GM23338 (cell line): ENCODE measurements around the gene KIRREL3. TPM values are rescaled to one million over a fixed set of nuclear protein-coding genes. Genes with fewer than 3 reads are reported as not detected.

ENCODE experiments used
- ATAC-seq: fragments of 200-7000 bp; cut with Tn5 transposase; 3 replicates; pipeline ENCODE4 v1.9.1; 2020
- DNase-seq: peaks from one replicate; pipeline ENCODE4 v3.0.0-alpha.2; 2015; ENCODE audit warnings: low spot score
- H2AFZ ChIP-seq: fragments of 200-600 bp; sonication (generic); 2 replicates; pipeline ENCODE4 v1.8.0; 2016; ENCODE audit warnings: antibody characterized with exemption, mild to moderate bottlenecking, moderate library complexity
- H3F3A ChIP-seq: fragments of 200-600 bp; sonication (generic); replicated peaks from 2 replicates; pipeline ENCODE4 v1.8.0; 2017; ENCODE audit warnings: antibody characterized with exemption, mixed run types, low read depth
- H3K27ac ChIP-seq: fragments of 200-600 bp; sonication (generic); 2 replicates; pipeline ENCODE4 v1.6.1; 2016; ENCODE audit warnings: low read depth
- H3K27me3 ChIP-seq: fragments of 200-600 bp; sonication (generic); 2 replicates; pipeline ENCODE4 v1.8.0; 2016; ENCODE audit warnings: mild to moderate bottlenecking, mixed run types, moderate library complexity; ENCODE audit not compliant: insufficient read depth
- H3K36me3 ChIP-seq: fragments of 200-600 bp; sonication (generic); 2 replicates; pipeline ENCODE4 v1.8.0; 2016; ENCODE audit warnings: mild to moderate bottlenecking; ENCODE audit not compliant: insufficient read depth
- H3K4me1 ChIP-seq: fragments of 200-600 bp; sonication (generic); 2 replicates; pipeline ENCODE4 v1.8.0; 2016; ENCODE audit warnings: mild to moderate bottlenecking, moderate library complexity; ENCODE audit not compliant: insufficient read depth
- H3K4me2 ChIP-seq: fragments of 200-600 bp; sonication (generic); 2 replicates; pipeline ENCODE4 v1.7.1; 2017; ENCODE audit warnings: mixed run types
- H3K4me3 ChIP-seq: fragments of 200-600 bp; sonication (generic); 2 replicates; pipeline ENCODE4 v1.6.1; 2016; ENCODE audit warnings: mixed run types
- H3K79me2 ChIP-seq: fragments of 200-600 bp; sonication (generic); replicated peaks from 2 replicates; pipeline ENCODE4 v1.8.0; 2017; ENCODE audit warnings: mild to moderate bottlenecking; ENCODE audit not compliant: insufficient read depth
- H3K9me2 ChIP-seq: fragments of 200-600 bp; sonication (generic); 2 replicates; pipeline ENCODE4 v1.8.0; 2017; ENCODE audit not compliant: insufficient read depth
- H4K20me1 ChIP-seq: fragments of 200-600 bp; sonication (generic); replicated peaks from 2 replicates; pipeline ENCODE4 v1.8.0; 2017; ENCODE audit warnings: mild to moderate bottlenecking; ENCODE audit not compliant: insufficient read depth
- H3K27ac Mint-ChIP-seq: 2 replicates; pipeline ENCODE4 v1.8.0; 2020; ENCODE audit warnings: inconsistent platforms, mild to moderate bottlenecking, moderate library complexity, mixed read lengths
- H3K27me3 Mint-ChIP-seq: 3 replicates; pipeline ENCODE4 v1.8.0; 2022; ENCODE audit warnings: low read depth, mild to moderate bottlenecking, moderate library complexity, mixed read lengths, inconsistent platforms; ENCODE audit not compliant: insufficient read depth, poor library complexity
- H3K36me3 Mint-ChIP-seq: 3 replicates; pipeline ENCODE4 v1.8.0; 2021; ENCODE audit warnings: low read depth, mild to moderate bottlenecking, inconsistent platforms, moderate library complexity, mixed read lengths
- H3K4me1 Mint-ChIP-seq: 3 replicates; pipeline ENCODE4 v1.8.0; 2020; ENCODE audit warnings: mild to moderate bottlenecking, inconsistent platforms, mixed read lengths
- H3K4me3 Mint-ChIP-seq: 3 replicates; pipeline ENCODE4 v1.8.0; 2021; ENCODE audit warnings: moderate library complexity, mild to moderate bottlenecking, inconsistent platforms, mixed read lengths
- H3K9me3 Mint-ChIP-seq: 3 replicates; pipeline ENCODE4 v1.8.0; 2020; ENCODE audit warnings: moderate library complexity, mild to moderate bottlenecking, inconsistent platforms, mixed read lengths
- CREB1 ChIP-seq: fragments of 250-450 bp; sonication (Bioruptor Pico); IDR thresholded peaks from 2 replicates; pipeline ENCODE4 v1.5.0; 2020; ENCODE audit warnings: low read depth, mild to moderate bottlenecking, moderate library complexity
- CTCF ChIP-seq, 2 experiments: fragments of 200-600 bp in 1 of 2; sonication (generic) in 1 of 2; conservative IDR thresholded peaks; 2 replicates each; pipeline versions ENCODE4 v1.5.1 to v1.6.1; 2016 to 2017; ENCODE audit warnings: antibody characterized with exemption in 2 of 2, low read depth in 2 of 2, mild to moderate bottlenecking in 2 of 2, moderate library complexity in 1 of 2
- ETS1 ChIP-seq: IDR thresholded peaks from 2 replicates; pipeline ENCODE4 v1.6.1; 2016; ENCODE audit warnings: antibody characterized with exemption
- EZH2 ChIP-seq: fragments of 200-600 bp; sonication (generic); IDR thresholded peaks from one replicate; pipeline ENCODE4 v1.8.0; 2017; ENCODE audit warnings: antibody characterized with exemption, mild to moderate bottlenecking, low read depth; ENCODE audit not compliant: unreplicated experiment
- EZH2phosphoT487 ChIP-seq: fragments of 200-600 bp; sonication (generic); IDR thresholded peaks from one replicate; pipeline ENCODE4 v1.8.1; 2018; ENCODE audit warnings: antibody characterized with exemption; ENCODE audit not compliant: unreplicated experiment
- JUNB ChIP-seq: IDR thresholded peaks from one replicate; pipeline ENCODE4 v1.6.1; 2016; ENCODE audit warnings: antibody characterized with exemption; ENCODE audit not compliant: unreplicated experiment
- NANOG ChIP-seq: IDR thresholded peaks from 2 replicates; pipeline ENCODE4 v1.6.1; 2016; ENCODE audit warnings: antibody characterized with exemption, borderline replicate concordance
- POLR2AphosphoS5 ChIP-seq: IDR thresholded peaks from 2 replicates; pipeline ENCODE4 v1.6.1; 2016; ENCODE audit warnings: antibody characterized with exemption, low read depth
- REST ChIP-seq: IDR thresholded peaks from one replicate; pipeline ENCODE4 v1.6.1; 2018; ENCODE audit warnings: antibody characterized with exemption; ENCODE audit not compliant: unreplicated experiment
- STAT1 ChIP-seq: IDR thresholded peaks from one replicate; pipeline ENCODE4 v1.6.1; 2016; ENCODE audit warnings: antibody characterized with exemption; ENCODE audit not compliant: unreplicated experiment
- ZNF114 ChIP-seq: fragments of 250-450 bp; sonication (Bioruptor Pico); IDR thresholded peaks from 2 replicates; pipeline ENCODE4 v1.5.0; 2020; ENCODE audit warnings: mild to moderate bottlenecking, moderate library complexity
- ZNF331 ChIP-seq: fragments of 250-450 bp; sonication (Bioruptor Pico); IDR thresholded peaks from 2 replicates; pipeline ENCODE4 v1.5.0; 2020; ENCODE audit warnings: low read depth, mild to moderate bottlenecking, moderate library complexity
- ZNF462 ChIP-seq: fragments of 250-450 bp; sonication (Bioruptor Pico); IDR thresholded peaks from 2 replicates; pipeline ENCODE4 v1.5.0; 2020; ENCODE audit warnings: mild to moderate bottlenecking, moderate library complexity
- polyA plus RNA-seq: library from polyadenylated mRNA; unstranded; fragments of >200 nt; fragmentation: Nextera tagmentation; extraction: Ambion mirVana; gene quantifications from 2 replicates; pipeline ENCODE4 v1.2.1, GENCODE V29; 2016
- total RNA-seq: library from RNA; depleted of rRNA; stranded (reverse); fragments of >200 nt; shearing (Covaris generic); gene quantifications from 2 replicates; pipeline ENCODE4 v1.2.3, GENCODE V29; 2014

The KIRREL3 gene
- total and polyA plus RNA-seq, 2 experiments from 2014 or later: 0.13 to 1.5 TPM

- no peaks in the 10 kb centered on the region for H3F3A ChIP-seq
- H3K27ac ChIP-seq: no peak overlapping the region
- no peaks in the 10 kb centered on the region; the same call in 2 of the 3 replicates for H3K36me3 Mint-ChIP-seq
- no peaks in the 10 kb centered on the region for H3K9me2 ChIP-seq
- no peaks in the 10 kb centered on the region for H3K27me3 ChIP-seq
- H3K27ac Mint-ChIP-seq: no peak overlapping the region
- H3K4me3 ChIP-seq: no peak overlapping the region
- H3K36me3 ChIP-seq: no peaks in the 10 kb centered on the region
- peaks cover 2% of the 10 kb centered on the region for H3K27me3 Mint-ChIP-seq
- no peaks in the 10 kb centered on the region for H3K9me3 Mint-ChIP-seq
- H3K4me3 Mint-ChIP-seq: no peak overlapping the region
- no peaks in the 10 kb centered on the region for H3K79me2 ChIP-seq
- ATAC-seq: no peak
- peaks cover 4% of the 10 kb centered on the region; the same call in 1 of the 2 replicates for H3K4me1 ChIP-seq
- H3K4me1 Mint-ChIP-seq: peaks cover 16% of the 10 kb centered on the region
- no peak overlapping the region for H3K4me2 ChIP-seq
- TF ChIP-seq ZNF331 (CRISPR knock-in tag) (no peak), CTCF (conservative IDR thresholded peaks at IDR 0.05; ENCODE audit: low read depth in 2 of 2) (no peak), ETS1 (no peak), POLR2AphosphoS5 (no peak), EZH2 (no peak), STAT1 (no peak), CREB1 (CRISPR knock-in tag) (no peak), JUNB (no peak), EZH2phosphoT487 (no peak), NANOG (no peak), ZNF462 (no peak), REST (no peak), ZNF114 (CRISPR knock-in tag) (no peak)
- no peaks in the 10 kb centered on the region for H4K20me1 ChIP-seq
- no peak for DNase-seq
- H2AFZ ChIP-seq: no peak overlapping the region
Observed at GRCh38 chr11:126805870-126806269, 194.7 kb downstream of the KIRREL3 start.
